CD1c-positive myeloid dendritic cell (primary cell): ENCODE data around the gene HSD17B1.
A peak's percentile ranks its signal among the peaks of the same experiment; 100 is the strongest.

Experiments
- DNase-seq: peaks from one replicate; pipeline ENCODE4 v3.0.0-alpha.2; 2016; ENCODE audit errors: extremely low spot score

HSD17B1 gene

DNA sequence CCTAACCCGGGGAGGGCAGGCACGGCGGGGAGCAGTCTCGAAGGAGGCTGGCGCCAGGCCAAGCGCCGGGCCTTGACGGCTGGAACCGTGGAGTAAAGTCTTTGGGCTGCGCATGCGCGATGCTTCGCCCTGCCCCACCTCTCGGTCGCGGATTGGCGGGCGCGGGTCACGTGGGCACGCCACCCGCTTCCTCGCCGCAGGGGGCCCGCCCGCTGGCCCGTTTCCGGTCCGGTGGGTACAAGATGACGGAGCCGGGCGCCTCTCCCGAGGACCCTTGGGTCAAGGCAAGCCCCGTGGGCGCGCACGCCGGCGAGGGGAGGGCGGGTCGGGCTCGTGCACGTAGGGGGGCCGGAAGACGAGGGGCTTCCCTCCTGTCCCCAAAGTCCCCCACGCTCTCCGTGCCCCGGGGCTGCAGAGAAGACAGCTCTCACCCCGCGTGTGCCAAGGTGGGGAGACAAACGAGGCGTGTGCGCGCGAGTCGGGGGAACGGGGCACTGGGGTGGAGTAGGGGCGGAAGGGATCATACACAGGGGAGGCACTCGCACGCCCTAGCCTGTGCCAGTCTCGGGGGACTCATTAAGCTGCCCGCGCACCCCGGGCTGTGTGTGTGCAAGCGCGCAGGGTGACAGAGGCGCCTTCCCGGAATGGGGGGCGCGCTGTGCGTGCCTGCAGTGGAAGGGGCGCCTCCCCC is 14.3 kb downstream of the HSD17B1 start, which contains the start of gene MLX:
Gene MLX, plus strand, starts transcription at position 218 of the 691 bp plus-strand sequence. Its CDS starts 25 bp downstream, at position 243.
- peak; percentile 97 for DNase-seq

DNA sequence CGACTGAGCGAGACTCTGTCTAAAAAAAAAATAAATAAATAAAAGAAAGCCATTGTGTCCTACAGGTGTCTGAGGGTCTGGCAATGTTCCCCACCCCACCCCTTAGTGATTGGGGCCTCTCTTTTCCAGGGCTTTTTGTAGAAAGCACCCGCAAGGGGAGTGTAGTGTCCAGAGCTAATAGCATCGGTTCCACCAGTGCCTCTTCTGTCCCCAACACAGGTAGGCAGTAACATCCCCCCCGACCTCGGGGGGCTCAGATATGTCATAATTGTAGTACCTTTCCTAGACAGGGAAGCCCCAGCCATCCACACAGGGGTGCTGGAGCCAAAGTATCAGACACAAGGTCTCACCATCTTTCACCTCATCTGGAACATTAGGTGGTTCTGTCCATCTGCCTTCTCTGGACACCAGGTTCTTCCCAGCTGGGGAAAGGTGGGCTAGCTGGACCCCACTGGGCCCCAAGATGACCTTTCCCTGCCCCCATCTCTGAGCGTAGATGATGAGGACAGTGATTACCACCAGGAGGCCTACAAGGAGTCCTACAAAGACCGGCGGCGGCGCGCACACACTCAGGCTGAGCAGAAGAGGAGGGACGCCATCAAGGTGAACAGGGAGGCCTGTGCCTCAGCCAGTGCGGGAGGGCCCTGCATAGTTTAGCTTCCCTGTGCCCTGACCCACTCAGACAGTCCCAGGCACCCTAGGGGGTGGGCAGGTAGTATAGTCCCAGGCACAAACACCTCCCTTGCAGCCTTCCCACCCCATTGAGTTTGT is 15.8 kb downstream of the HSD17B1 start:
- no peak for DNase-seq

DNA sequence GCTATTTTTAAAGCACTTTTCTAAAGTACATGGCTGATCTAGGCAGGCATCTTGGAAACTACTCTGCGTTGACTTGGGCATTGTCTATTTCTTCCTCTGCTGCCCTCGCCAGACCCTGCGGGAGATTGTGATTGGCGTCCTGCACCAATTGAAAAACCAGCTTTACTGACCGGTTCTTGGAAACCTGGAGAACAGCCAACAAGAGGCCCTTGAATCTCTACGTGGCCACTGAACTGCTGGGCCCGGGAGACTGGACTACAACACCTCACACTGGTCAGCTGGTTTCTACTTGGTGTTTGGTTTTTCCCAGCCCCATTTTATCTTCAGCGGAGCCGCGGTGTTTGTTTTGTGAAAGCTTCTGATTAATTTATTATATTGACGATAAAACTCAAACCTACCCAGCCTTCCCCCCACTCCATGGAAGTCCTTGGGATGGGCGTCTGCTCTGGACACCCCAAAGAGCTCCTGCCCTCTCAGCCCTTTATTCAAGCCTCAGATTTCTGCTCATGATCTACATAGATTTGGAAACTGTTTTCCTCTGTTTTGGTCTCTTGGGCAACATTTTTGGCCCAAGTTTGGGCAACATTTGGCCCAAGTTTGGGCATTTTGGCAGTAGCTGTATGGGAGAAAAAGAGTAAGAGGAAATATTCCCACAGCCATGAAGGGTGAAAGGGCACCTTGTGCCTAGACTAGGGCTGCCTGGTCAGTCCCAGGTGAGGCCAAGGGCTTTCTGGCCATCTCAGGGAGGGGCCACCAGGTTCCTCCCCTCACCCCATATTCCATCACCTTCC is 18.9 kb downstream of the HSD17B1 start:
- no peak for DNase-seq

DNA sequence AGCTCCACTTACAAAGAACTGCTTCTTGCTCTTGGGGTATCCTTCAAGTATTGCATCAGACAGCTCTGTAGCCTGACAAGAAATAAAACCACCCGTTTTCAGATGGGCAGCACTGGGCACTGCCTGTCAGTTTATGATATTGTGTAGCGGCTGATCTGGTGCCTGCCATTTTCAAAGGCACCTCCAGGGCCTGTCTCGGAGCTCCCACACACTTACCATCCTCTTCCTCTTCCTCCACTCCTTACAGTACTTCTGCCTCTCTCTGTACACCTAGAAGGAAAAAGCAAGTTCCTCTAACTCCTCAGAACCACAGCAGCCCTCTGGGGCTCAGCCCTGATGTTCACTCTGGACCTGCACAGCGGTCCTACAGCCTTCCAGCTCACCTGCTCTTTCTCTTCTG is 20.4 kb downstream of the HSD17B1 start:
- no peak for DNase-seq

DNA sequence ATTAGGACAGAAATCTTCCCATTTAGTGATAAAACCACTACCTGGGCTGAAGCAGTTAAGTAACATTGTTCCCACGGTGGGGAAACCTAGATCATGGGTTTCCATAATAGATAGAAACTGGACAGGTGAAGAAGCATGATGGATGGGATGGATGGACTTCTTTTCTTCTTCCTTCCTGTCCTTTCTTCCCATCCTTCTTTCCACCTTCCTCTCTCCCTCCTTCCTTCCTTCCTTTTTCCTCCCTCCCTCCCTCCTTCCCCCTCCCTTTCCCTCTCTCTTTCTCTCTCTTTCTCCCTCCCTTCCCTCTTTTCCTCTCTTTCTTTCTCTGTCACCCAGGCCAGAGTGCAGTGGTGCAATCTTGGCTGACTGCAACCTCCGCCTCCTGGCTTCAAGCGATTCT is 21.7 kb downstream of the HSD17B1 start:
- no peak for DNase-seq

DNA sequence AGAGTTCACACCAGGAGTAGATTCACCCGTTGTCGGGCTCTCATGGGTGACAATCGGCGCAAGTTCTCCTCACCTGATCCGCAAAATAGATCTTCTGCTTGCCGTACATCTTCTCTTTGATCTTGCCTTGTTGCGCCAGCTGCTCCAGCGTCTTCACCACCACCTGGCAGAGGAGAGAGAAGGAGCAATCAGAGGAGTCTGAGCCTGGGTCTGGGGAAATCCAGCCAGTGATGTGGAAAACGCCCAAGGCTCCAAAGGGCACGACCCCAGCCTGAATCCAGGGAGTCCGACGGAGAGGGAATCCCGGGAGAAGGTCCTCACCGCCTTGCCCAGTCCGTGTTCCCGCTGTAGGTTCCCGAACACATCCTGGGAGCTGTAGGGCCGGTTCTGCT is 24.4 kb downstream of the HSD17B1 start:
- no peak for DNase-seq

DNA sequence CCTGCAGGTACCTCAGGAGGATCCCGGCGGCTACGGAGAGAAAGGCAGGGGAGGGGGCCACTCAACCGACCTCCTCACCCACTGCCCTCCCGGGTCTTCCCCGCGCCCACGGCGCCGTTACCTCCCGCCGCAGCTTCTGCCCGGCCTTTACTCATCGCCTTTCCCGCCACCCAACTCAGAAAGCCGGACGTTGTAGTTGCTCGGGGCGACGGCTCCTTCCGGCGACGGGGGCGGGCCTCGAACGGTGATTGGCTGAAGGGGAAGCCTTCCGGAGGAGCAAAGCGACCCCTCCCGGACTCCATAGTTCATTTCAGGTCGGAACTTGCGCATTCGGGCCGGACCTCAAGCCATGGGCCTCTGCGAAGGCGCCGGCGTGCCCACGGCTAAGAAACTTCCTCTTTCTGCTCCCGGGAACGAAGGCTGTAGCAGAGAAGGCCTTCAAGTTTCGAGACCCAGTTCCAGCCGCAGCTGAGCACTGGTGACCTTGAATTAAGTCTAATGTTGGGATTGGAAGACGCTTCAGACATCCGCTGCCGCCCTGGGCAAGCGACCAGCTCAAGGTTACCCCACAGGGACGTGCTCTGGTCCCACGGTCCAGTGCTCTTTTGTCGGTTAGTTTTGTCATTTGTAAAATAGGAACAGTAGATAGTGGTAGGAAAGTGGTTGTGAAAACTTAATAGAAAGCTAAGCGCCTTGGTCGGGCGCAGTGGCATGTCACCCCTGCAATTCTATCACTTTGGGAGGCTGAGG is 25.0 kb downstream of the HSD17B1 start, which contains the start of gene PSMC3IP:
Gene PSMC3IP, minus strand, starts transcription at position 198 of the 750 bp plus-strand sequence. Its CDS starts 43 bp downstream, at position 155.
- peak; percentile 97 for DNase-seq

DNA sequence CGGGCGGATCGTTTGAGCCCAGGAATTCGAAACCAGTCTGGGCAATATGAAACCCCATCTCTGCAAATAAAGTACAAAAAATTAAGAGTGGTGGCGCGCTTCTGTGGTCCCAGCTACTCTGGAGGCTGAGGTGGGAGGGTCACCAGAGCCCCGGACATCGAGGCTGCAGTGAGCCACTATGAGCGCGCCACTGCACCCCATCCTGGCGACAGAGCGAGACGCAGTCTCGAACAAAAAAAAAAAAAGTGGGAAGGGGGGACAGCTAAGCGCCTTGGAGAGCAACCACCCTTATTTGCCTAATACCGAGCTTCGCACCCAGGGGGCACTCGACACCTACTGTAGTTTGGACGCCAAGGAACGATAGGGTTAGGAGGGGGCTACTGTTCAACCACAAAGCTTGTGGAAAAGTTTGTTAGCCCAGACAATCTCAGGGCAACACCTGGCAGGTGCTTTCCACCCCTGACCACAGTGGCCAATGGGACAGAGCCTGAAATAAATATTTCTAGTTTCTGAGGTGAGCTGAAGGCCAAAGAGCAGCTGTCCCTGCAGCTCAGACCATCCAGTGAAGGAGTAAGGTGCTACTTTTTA is 25.7 kb downstream of the HSD17B1 start:
- DNase-seq, result peak; percentile 59

DNA sequence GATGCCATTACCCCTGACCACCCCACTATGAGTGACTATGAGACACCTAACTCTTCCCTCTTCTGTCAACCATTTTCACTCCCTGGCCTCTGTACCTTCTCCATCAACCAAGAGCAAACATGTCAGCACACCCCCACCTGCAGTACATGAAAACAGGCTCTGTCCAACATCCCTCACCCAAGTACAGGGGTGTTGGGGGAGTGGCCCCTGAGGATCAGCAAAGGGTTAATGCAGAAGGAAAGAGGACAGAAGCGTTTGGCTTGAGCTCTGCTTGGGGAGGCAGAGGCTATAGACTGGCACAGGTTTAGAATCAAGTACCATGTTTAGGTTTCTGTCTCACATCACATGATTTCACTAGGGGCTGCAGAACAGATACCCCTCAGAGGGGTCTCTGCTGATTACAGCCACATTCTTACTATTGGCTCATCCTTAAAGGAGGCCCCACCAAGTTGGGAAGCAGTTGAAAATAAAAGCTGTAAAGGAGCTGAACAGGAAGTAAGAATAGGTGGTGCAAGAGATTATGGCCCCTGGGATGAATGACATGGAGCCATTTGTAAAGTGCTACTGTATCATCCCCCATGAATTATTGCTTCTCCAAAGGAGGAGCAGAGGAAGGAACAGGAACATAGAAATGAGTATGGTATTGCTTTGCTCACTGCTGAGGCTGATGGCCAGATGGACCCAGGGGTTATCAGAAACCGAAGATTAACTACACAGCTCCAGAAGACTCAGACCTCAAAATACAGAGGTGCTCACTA is 27.2 kb downstream of the HSD17B1 start:
- no peak for DNase-seq

DNA sequence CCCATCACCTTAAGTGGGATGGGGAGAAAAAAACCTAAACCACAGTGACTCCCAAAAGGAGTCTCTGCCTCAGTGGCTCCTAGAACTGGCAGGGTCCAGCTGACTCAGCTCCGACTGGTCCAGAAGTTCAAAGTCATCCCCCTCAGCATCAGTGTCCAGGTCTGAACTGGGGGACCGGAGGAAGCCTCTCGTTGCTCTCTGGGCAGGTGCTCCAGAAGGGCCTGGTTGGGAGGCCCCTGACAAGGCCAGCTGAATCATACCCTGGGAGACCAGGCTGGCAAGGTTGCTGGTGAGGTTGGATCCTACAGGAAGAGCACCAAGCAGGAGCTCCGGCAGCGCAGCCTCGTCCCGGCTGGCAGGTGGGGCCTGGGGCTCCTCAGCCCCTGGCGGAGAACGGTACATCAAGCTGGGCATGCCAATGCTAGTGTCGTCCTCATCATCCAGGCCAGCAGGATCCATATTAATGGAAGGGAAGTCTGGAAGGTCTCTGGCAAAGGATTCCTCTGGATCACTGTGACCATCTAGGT is 29.1 kb downstream of the HSD17B1 start:
- no peak for DNase-seq

DNA sequence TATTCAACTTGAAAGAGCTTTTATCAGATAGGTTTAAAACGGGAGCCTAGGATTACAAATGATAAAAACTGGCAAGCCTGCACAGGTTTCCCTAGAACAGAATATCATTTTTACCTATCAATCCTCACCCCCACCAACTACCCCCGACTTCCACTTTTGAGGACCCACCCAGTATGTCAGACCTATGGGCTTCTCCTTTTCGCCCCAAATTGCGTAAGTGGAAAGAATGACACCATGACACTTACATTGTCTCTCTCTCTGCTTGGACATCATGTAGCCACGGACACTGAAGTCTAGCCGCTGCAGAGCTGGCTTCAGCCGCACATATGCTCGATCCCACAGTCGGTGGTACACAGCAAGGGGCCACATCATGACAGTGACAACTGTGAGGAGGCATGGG is 32.2 kb downstream of the HSD17B1 start:
- peak; percentile 64 for DNase-seq

DNA sequence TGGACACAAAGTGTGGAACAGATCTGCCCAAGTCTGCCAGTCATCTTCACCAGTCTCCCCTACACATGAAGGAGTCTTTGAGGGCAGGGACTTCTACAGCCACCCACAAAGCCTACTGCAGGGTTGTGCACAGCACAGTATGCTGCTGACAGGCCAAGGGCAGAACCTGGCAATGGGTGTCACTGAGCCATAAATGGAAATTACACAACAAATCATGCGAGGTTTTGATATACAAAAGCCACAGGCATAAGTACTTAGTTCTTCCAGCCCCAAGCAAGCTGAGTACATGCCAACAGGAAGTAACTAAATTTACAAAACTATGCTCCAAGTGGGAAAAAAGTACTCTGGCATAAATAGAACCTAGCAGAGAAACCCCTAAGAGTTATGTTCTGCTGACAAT is 32.6 kb downstream of the HSD17B1 start:
- DNase-seq, result peak; percentile 29

DNA sequence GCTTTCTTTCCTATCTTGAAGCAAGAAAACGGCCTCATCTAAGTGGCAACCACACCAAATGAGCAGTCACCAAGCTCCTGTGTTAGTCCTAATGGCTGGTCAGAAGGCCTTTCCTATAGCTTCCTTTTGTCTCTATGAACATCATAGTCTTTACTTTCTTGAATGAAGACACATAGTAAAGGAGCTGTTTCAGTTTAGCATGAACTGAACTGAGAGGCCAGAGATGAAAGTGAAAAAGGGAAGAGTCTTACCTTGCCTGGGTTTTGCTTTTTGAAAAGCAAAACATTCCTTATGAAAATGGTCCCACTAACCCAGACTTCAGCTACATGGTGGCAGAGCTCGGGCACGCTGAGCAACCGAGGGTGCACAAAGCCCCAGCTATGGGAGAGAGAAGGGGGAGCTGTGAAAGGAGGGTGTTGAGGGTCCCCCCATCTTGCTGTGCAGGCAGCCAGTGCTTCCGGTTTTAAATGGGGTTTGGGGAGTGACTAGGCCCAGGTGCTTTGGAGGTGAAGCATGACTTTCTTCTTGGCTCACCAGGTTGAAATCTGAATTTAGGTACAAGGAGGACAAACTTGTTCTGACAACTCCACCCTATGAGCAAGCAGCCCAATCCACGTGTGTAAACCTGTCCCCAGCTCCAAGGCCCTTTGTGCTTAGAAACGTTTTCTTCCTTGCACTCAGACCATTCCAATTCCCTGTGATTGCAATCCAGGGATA is 33.9 kb downstream of the HSD17B1 start:
- no peak for DNase-seq

DNA sequence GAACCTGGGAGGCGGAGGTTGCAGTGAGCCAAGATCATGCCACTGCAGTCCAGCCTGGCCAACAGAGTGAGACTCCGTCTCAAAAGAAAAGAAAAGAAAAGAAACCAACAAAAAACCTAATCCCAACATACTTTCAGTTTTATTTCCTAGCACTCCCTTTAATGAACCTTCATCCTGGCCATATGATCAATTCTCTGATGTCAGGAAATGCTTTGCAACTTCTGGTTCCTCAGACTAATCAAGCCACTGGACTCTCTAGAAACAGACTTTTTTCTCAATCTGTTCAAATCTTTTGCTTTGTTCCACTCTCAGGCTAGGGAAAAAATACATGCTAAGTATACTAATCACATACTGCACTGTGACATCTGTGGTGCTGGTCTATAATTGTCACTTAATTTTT is 38.2 kb downstream of the HSD17B1 start:
- no peak for DNase-seq

DNA sequence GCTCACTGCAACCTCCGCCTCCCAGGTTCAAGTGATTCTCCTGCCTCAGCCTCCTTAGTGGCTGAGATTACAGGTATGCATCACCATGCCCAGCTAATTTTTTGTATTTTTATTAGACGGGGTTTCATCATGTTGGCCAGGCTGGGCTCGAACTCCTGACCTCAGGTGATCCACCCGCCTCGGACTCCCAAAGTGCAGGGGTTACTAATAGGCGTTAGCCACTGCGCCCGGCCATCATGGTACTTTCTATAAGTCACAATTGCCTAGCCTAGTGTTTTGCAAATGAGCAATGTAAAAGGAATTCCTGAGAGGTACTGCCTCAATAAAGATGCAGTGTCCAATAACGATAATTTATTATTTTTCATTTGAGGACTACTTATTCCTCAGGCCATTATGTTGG is 38.7 kb downstream of the HSD17B1 start:
- no peak for DNase-seq

DNA sequence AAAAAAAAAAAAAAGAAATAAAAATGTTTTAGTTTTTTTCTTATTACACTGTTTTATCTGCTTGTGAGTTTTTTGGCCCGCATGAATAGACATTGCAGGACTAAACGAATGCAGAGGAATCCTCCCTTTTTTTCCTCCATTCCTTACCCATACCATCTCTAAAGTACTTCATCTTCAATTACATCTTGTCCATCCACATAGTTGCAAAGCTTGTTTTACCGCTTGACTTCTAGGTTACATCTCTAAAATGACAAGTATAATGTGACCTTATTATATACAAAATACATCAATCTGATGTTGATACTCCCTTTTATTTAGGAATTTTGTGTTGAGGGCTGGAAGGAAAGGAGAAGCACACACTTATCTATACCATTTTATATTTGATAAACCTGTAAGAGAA is 43.7 kb downstream of the HSD17B1 start:
- no peak for DNase-seq

DNA sequence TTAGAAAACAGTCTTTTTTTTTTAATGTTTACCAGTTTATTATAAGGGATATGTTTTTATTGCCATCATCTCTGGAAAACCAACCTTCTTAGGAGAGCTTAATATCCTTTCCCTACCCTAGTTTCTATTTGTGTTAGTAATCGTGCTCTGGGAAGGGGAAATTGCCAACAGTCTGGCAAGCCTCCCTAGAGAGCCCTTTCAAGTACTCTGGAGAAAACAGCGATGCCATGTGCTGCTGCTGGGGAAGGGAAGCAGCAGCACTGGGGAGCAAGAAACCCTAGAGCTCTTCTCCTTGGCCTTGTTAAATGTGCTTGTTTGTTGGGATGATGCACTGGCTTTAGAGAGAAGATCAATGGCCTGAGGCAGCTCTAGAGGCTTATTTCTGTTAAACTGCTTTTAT is 46.2 kb downstream of the HSD17B1 start:
- no peak for DNase-seq

DNA sequence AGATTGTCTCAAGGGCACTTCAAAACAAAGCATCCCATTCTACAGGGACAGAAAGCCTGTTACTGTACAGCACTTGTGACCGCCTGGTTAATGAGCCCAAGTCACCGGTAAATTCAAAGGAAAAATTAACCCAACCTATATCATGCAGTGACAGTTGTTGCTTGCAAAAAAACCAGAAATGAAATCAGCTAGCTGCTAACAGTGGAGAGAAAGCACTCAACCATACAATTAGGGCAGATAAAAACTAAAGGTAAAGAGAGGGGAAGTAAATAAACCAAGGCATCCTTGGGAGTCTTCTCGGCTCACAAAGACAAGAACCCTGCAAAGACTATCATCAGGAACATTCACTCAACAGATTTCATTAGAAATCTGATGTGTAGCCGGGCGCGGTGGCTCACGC is 50.6 kb downstream of the HSD17B1 start:
- no peak for DNase-seq
